Measurements from ENCODE around the gene GREB1. TPM values are rescaled to one million over a fixed set of nuclear protein-coding genes. Genes with fewer than 3 reads are reported as not detected.

The GREB1 gene
- total and polyA plus RNA-seq, 2 of the 4 experiments (the other 2 are of a cell fraction): 0.05 TPM; not detected in 1

GRCh38 chr2:11629215-11629614 lies 95.4 kb downstream of the GREB1 start:
- H4K91ac ChIP-seq (ENCODE audit: insufficient read depth, low read depth, low read length): no peak overlapping the region
- TF ChIP-seq CHD1 (IDR thresholded peaks at IDR 0.05; ENCODE audit: low read depth, low read length) (no peak), RFX5 (IDR thresholded peaks at IDR 0.05; ENCODE audit: low read depth, low read length) (no peak), RAD21 (IDR thresholded peaks at IDR 0.05; ENCODE audit: low read length) (no peak), SMC3 (IDR thresholded peaks at IDR 0.05; ENCODE audit: low read depth, low read length) (no peak), NFE2L2 (IDR thresholded peaks at IDR 0.05; ENCODE audit: low read depth, low read length) (no peak)
- no peak overlapping the region for H2BK15ac ChIP-seq (ENCODE audit: low read depth, low read length)
- H2AFZ ChIP-seq (replicated peaks; ENCODE audit: low read length, poor library complexity): no peak overlapping the region
- no peak overlapping the region for H2AK9ac ChIP-seq (replicated peaks; ENCODE audit: low read depth, low read length, poor library complexity)
- 62% methylated on average over 7 of the region's 11 CpGs; no CpG with 5 or more reads in 1 of the 2 experiments for WGBS, 2 experiments (ENCODE audit: extremely low coverage in 2 of 2, insufficient read length in 1 of 2)
- H4K5ac ChIP-seq (ENCODE audit: low read depth, low read length): no peak overlapping the region
- intact Hi-C loops (cut with micrococcal nuclease): no loop called here
- no peak overlapping the region for H4K8ac ChIP-seq (ENCODE audit: low read depth in 2 of 2, low read length in 2 of 2)
- dilution Hi-C loops (cut with HindIII; ENCODE audit: low sequenced_read_pairs, unreplicated experiment): no loop called here
- H4K20me1 ChIP-seq (ENCODE audit: insufficient read depth, low read length): no peaks in the 10 kb centered on the region
- H3K14ac ChIP-seq (replicated peaks; ENCODE audit: low read depth, low read length): no peak overlapping the region
- H3K4me3 ChIP-seq (ENCODE audit: insufficient read depth, low read depth, low read length): no peak overlapping the region
- H2BK5ac ChIP-seq (ENCODE audit: low read depth, low read length, poor library complexity, severe bottlenecking): no peak overlapping the region
- no peak overlapping the region for H3K4ac ChIP-seq (ENCODE audit: low read depth, low read length)
- no peak overlapping the region for H3K9ac ChIP-seq (ENCODE audit: low read depth, low read length)
- no peak overlapping the region for H3K18ac ChIP-seq (ENCODE audit: low read depth, low read length)
- H2BK20ac ChIP-seq (ENCODE audit: low read depth, low read length): no peak overlapping the region
- H3K36me3 ChIP-seq (ENCODE audit: control insufficient read depth, insufficient read depth, low read length): no peaks in the 10 kb centered on the region
- H3K56ac ChIP-seq (ENCODE audit: extremely low read depth, insufficient read depth, low read length): no peak overlapping the region
- no peaks in the 10 kb centered on the region for H3K9me1 ChIP-seq (ENCODE audit: insufficient read depth, low read length)
- ATAC-seq (ENCODE audit: low read depth) (no peak), DNase-seq (no peak)
- H3K27me3 ChIP-seq (ENCODE audit: control insufficient read depth, insufficient read depth, low read length): peaks cover 31% of the 10 kb centered on the region
- no peak overlapping the region for H3K4me2 ChIP-seq (ENCODE audit: low read depth, low read length)
- BruUV-seq (replicated peaks): no TSS peak
- in situ Hi-C loops (cut with MboI; ENCODE audit: low sequenced_read_pairs): no loop called here
- H2AK5ac ChIP-seq (ENCODE audit: low read depth, low read length): no peak overlapping the region
- H3K79me1 ChIP-seq (ENCODE audit: low read depth in 1 of 2, low read length in 2 of 2): no peaks in the 10 kb centered on the region
- no peak overlapping the region for H2BK120ac ChIP-seq (ENCODE audit: low read depth, low read length)
- ChIA-PET POLR2A (ENCODE audit: unreplicated experiment) (interaction anchor here (0.5 kb wide), 1 partner anchor 12 kb away, joined by 17 read pairs; no protein-coding TSS in a partner anchor), CTCF (no interaction called here)
- no peak overlapping the region for H3K23ac ChIP-seq (ENCODE audit: low read depth, low read length)
- H3K27ac ChIP-seq (ENCODE audit: insufficient read depth, low read length): no peak overlapping the region
- no peaks in the 10 kb centered on the region for H3K4me1 ChIP-seq (ENCODE audit: control insufficient read depth, insufficient read depth, low read length)
- peaks cover 11% of the 10 kb centered on the region for H3K9me3 ChIP-seq (ENCODE audit: control insufficient read depth, insufficient read depth, low read length)

Measured in IMR-90 (cell line).